Cerebellar nuclear complex (tissue), 1 donor: Measurements from ENCODE around the gene SLC12A9.
A peak's percentile ranks its signal among the peaks of the same experiment; 100 is the strongest.
"Not testable (repeated sequence)": the region's sequence is repeated elsewhere in the genome, so short reads cannot be mapped to it uniquely, and the experiment has no call there.

Source experiments
- DNase-seq, 2 experiments: peaks; one replicate each; lab custom pipeline; 2025; lab: John Stamatoyannopoulos, UW

Gene SLC12A9

GRCh38 chr7:100895956-100896731, 43.6 kb downstream of the SLC12A9 start:
- no peak for DNase-seq

- peak in 1 of 2 experiments; percentile 24 for DNase-seq
Measured at GRCh38 chr7:100896732-100897608, 44.5 kb downstream of the SLC12A9 start.

GRCh38 chr7:100897772-100898454, 45.4 kb downstream of the SLC12A9 start:
- DNase-seq: no peak

- DNase-seq: no peak
Measured at GRCh38 chr7:100899432-100899831, 46.9 kb downstream of the SLC12A9 start.

- no peak for DNase-seq
Measured at GRCh38 chr7:100900978-100901377, 48.5 kb downstream of the SLC12A9 start.

GRCh38 chr7:100901921-100902332, 49.4 kb downstream of the SLC12A9 start:
- no peak for DNase-seq

GRCh38 chr7:100902638-100903037, 50.1 kb downstream of the SLC12A9 start:
- no peak for DNase-seq

GRCh38 chr7:100908512-100908911, 56.0 kb downstream of the SLC12A9 start:
- DNase-seq: no peak

GRCh38 chr7:100910443-100910842, 57.9 kb downstream of the SLC12A9 start:
- not testable (repeated sequence) for DNase-seq

- DNase-seq: no peak
Measured at GRCh38 chr7:100911484-100911883, 59.0 kb downstream of the SLC12A9 start.

- no peak for DNase-seq
Measured at GRCh38 chr7:100914208-100914878, 61.8 kb downstream of the SLC12A9 start.

- no peak for DNase-seq
Measured at GRCh38 chr7:100914879-100915447, 62.5 kb downstream of the SLC12A9 start.
